ENCODE measurements around the gene MSANTD1. TPM values are rescaled to one million over a fixed set of nuclear protein-coding genes. Genes with fewer than 3 reads are reported as not detected.

The MSANTD1 gene
- total and polyA plus RNA-seq, 2 of the 8 experiments (the other 6 are each of a cell fraction or from before 2014, with no cell fraction given), result 0.23 to 0.45 TPM

GRCh38 chr4:3247399-3248177, 1.4 kb upstream of the MSANTD1 start:
- H4K8ac ChIP-seq (ENCODE audit: extremely low read depth, insufficient read depth, low read length), result no peak overlapping the region
- H3K9me3 ChIP-seq (ENCODE audit: insufficient read depth in 2 of 2, low read depth in 1 of 2, low read length in 1 of 2), result no peaks in the 10 kb centered on the region
- H3K4ac ChIP-seq (replicated peaks; ENCODE audit: insufficient read length, low read depth, low read length), result no peak overlapping the region
- no peak overlapping the region for H2BK20ac ChIP-seq (ENCODE audit: low read length)
- H3K18ac ChIP-seq (ENCODE audit: extremely low read depth, low read length), result no peak overlapping the region
- ChIA-PET POLR2A (ENCODE audit: partially characterized antibody) (interaction anchor here (0.9 to 1.7 kb wide), 2 partner anchors 39 to 46 kb away, joined by 3 read pairs; no protein-coding TSS in a partner anchor), CTCF (ENCODE audit: partially characterized antibody) (interaction anchor here (1.1 to 2.6 kb wide), 7 partner anchors 14 to 233 kb away, joined by 3 to 7 read pairs (median 5); no protein-coding TSS in a partner anchor)
- no peaks in the 10 kb centered on the region for H3K79me1 ChIP-seq (ENCODE audit: low read depth, low read length)
- FAIRE-seq, result no peak
- peaks cover 13 to 14% of the 10 kb centered on the region in 2 experiments for H4K20me1 ChIP-seq (replicated peaks in 1 of 2; ENCODE audit: control insufficient read depth in 1 of 2, insufficient read depth in 2 of 2, low read length in 2 of 2)
- H2BK120ac ChIP-seq (replicated peaks; ENCODE audit: low read depth, low read length), result no peak overlapping the region
- H3K14ac ChIP-seq (ENCODE audit: insufficient read length), result no peak overlapping the region
- no peak overlapping the region for H3K27ac ChIP-seq (ENCODE audit: low read depth, low read length)
- no peak overlapping the region for H2AFZ ChIP-seq (ENCODE audit: low read length)
- no peak overlapping the region for H4K91ac ChIP-seq (replicated peaks; ENCODE audit: insufficient read length, low read length)
- H3K4me2 ChIP-seq (ENCODE audit: insufficient read depth in 1 of 2, low read depth in 2 of 2, low read length in 2 of 2), result no peak overlapping the region
- no peak for DNase-seq (ENCODE audit: low read depth in 1 of 2, low spot score in 2 of 2)
- H4K5ac ChIP-seq (ENCODE audit: insufficient read length, low read depth, low read length), result no peak overlapping the region
- H3K4me1 ChIP-seq (replicated peaks in 1 of 4; ENCODE audit: control insufficient read depth in 3 of 4, insufficient read depth in 4 of 4, low read length in 3 of 4), result peaks cover 0 to 15% (median 0%) of the 10 kb centered on the region in 4 experiments; a peak in 4 of 7 replicates
- H3K9ac ChIP-seq (replicated peaks in 1 of 4; ENCODE audit: extremely low read depth in 1 of 4, low read depth in 3 of 4, low read length in 3 of 4), result no peak overlapping the region
- no peak overlapping the region for H3K4me3 ChIP-seq (ENCODE audit: extremely low read depth in 1 of 4, insufficient read depth in 2 of 4, low read depth in 3 of 4, low read length in 4 of 4)
- H2BK12ac ChIP-seq (ENCODE audit: low read depth, low read length), result no peak overlapping the region
- no peak overlapping the region for H2BK15ac ChIP-seq (ENCODE audit: low read length)
- H3K79me2 ChIP-seq (ENCODE audit: control insufficient read depth in 1 of 2, insufficient read depth in 2 of 2, low read length in 2 of 2), result no peaks in the 10 kb centered on the region
- no peak overlapping the region for H3K56ac ChIP-seq (replicated peaks; ENCODE audit: insufficient read length, low read depth, low read length)
- no peak overlapping the region for H2AK5ac ChIP-seq (ENCODE audit: low read depth, low read length)
- WGBS, 2 experiments (ENCODE audit: extremely low coverage in 1 of 2, insufficient coverage in 1 of 2, insufficient read length in 1 of 2, insufficient replicate concordance in 2 of 2, low coverage in 1 of 2, low lambda C conversion rate in 2 of 2, missing lambda C conversion rate in 1 of 2), result 93% methylated on average over 19 of the region's 21 CpGs; no CpG with 5 or more reads in 1 of the 2 experiments
- H2BK5ac ChIP-seq (ENCODE audit: low read depth, low read length), result no peak overlapping the region
- H3K23ac ChIP-seq (ENCODE audit: insufficient read length), result no peak overlapping the region
- H3K23me2 ChIP-seq (ENCODE audit: low read depth, low read length), result no peaks in the 10 kb centered on the region
- H3K27me3 ChIP-seq (replicated peaks in 1 of 4; ENCODE audit: control insufficient read depth in 3 of 4, extremely low read depth in 1 of 4, insufficient read depth in 3 of 4, low read length in 3 of 4), result no peaks in the 10 kb centered on the region
- no peaks in the 10 kb centered on the region; a peak in 1 of 8 replicates for H3K36me3 ChIP-seq (ENCODE audit: control insufficient read depth in 2 of 4, insufficient read depth in 4 of 4, low read length in 3 of 4)
- TF ChIP-seq BRCA1 (IDR thresholded peaks at IDR 0.05; ENCODE audit: low read depth, low read length), result no peak
- no peak for TF ChIP-seq BACH1 (IDR thresholded peaks at IDR 0.05; ENCODE audit: low read length)
- no peak for TF ChIP-seq POU5F1 (IDR thresholded peaks at IDR 0.05; ENCODE audit: low read depth, low read length)
- TF ChIP-seq JUN (IDR thresholded peaks at IDR 0.05; ENCODE audit: low read depth, low read length), result no peak
- TF ChIP-seq HDAC2 (IDR thresholded peaks at IDR 0.05; ENCODE audit: borderline replicate concordance in 1 of 2, low read depth in 2 of 2, low read length in 2 of 2), result no peak
- TF ChIP-seq RNF2 (IDR thresholded peaks at IDR 0.05; ENCODE audit: borderline replicate concordance, low read depth, low read length, missing control alignments, poor library complexity, severe bottlenecking), result no peak
- TF ChIP-seq BCL11A (IDR thresholded peaks at IDR 0.05; ENCODE audit: low read depth in 2 of 2, low read length in 2 of 2), result no peak
- no peak for TF ChIP-seq CHD1 (IDR thresholded peaks at IDR 0.05; ENCODE audit: low read depth, low read length)
- TF ChIP-seq GABPA (IDR thresholded peaks at IDR 0.05; ENCODE audit: borderline replicate concordance, insufficient read depth, low read length), result no peak
- TF ChIP-seq CEBPB (IDR thresholded peaks at IDR 0.05; ENCODE audit: low read depth, low read length), result no peak
- no peak for TF ChIP-seq CTBP2 (IDR thresholded peaks at IDR 0.05; ENCODE audit: borderline replicate concordance, insufficient read depth, insufficient read length, low read length)
- TF ChIP-seq SRF (IDR thresholded peaks at IDR 0.05; ENCODE audit: low read depth, low read length), result no peak

Data from H1 (cell line).